ENCODE data around the gene TRIM7.

DNA sequence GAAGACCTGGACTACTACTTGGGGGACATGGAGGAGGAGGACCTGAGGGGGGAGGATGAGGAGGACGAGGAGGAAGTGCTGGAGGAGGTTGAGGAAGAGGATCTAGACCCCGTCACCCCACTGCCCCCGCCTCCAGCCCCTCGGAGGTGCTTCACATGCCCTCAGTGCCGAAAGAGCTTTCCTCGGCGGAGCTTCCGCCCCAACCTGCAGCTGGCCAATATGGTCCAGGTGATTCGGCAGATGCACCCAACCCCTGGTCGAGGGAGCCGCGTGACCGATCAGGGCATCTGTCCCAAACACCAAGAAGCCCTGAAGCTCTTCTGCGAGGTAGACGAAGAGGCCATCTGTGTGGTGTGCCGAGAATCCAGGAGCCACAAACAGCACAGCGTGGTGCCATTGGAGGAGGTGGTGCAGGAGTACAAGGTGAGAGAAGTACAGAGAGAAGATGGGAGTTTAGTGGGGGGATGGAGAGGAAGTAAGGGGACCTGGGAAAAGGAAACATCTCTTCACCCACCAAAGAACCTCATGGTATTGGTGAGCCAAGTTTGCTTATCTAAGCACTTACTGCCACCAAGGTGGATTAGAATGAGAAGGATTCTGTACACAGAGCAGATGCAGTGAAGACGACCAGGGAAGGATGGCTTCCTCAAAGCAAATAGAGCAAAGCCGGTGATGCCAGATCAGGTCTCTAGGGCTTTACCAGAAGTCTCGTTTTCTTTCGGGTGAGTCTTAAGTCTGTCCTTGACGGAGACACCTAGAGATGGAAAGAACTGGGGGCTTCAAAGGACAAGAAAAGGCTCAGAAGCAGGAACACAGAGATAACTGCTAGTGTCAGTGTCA, 19.6 kb upstream of the TRIM7 start:
- no peak for TF ChIP-seq TAF1 (IDR thresholded peaks at IDR 0.05; ENCODE audit: low read depth)
- TF ChIP-seq FOXM1 (IDR thresholded peaks at IDR 0.05; ENCODE audit: borderline replicate concordance, low read depth) = no peak
